Measurements from ENCODE around the gene RNPS1. TPM values are rescaled to one million over a fixed set of nuclear protein-coding genes. Genes with fewer than 3 reads are reported as not detected.

The RNPS1 gene
- total RNA-seq = 90.2 TPM

- peak; percentile 98 for DNase-seq
These were observed at the start of gene RNPS1 for GRCh38 chr16:2267913-2268666. Gene RNPS1 (minus strand): TSS chr16:2268126. CDS start chr16:2264643, 3,483 bp downstream.

GRCh38 chr16:2317231-2318020 lies 49.5 kb upstream of the RNPS1 start:
- no peak for DNase-seq

- no peak for DNase-seq
These were observed 40.4 kb upstream of the RNPS1 start for GRCh38 chr16:2308089-2308962.

- no peak for DNase-seq
These were observed 31.9 kb upstream of the RNPS1 start for GRCh38 chr16:2299915-2300192.

- DNase-seq = no peak
These were observed 31.4 kb upstream of the RNPS1 start for GRCh38 chr16:2299121-2299914.

- no peak for DNase-seq
These were observed 30.7 kb upstream of the RNPS1 start for GRCh38 chr16:2298621-2299020.

GRCh38 chr16:2297506-2297860 lies 29.6 kb upstream of the RNPS1 start:
- no peak for DNase-seq

GRCh38 chr16:2296661-2297505 lies 29.0 kb upstream of the RNPS1 start:
- no peak for DNase-seq

- DNase-seq = no peak
These were observed 27.3 kb upstream of the RNPS1 start for GRCh38 chr16:2295056-2295798.

- no peak for DNase-seq
These were observed 24.3 kb upstream of the RNPS1 start for GRCh38 chr16:2292221-2292620.

- DNase-seq = no peak
These were observed 21.4 kb upstream of the RNPS1 start for GRCh38 chr16:2289282-2289681.

GRCh38 chr16:2288726-2289125 lies 20.8 kb upstream of the RNPS1 start:
- no peak for DNase-seq

GRCh38 chr16:2287916-2288547 lies 20.1 kb upstream of the RNPS1 start:
- no peak for DNase-seq

- no peak for DNase-seq
These were observed 18.6 kb upstream of the RNPS1 start for GRCh38 chr16:2286550-2286949.

- DNase-seq = no peak
These were observed 17.8 kb upstream of the RNPS1 start for GRCh38 chr16:2285731-2286191.

GRCh38 chr16:2284797-2285576 lies 17.1 kb upstream of the RNPS1 start:
- no peak for DNase-seq

GRCh38 chr16:2284001-2284770 lies 16.3 kb upstream of the RNPS1 start:
- DNase-seq = no peak

Data from tongue (tissue), 2 donors.